Measurements from ENCODE around the gene RNF26.

The RNF26 gene

GRCh38 chr11:119369132-119369925 lies 35.0 kb downstream of the RNF26 start (continued):
- TF ChIP-seq AEBP2 (tag by site-specific recombination; IDR thresholded peaks at IDR 0.05; ENCODE audit: borderline replicate concordance) (no peak), ZNF777 (tag by site-specific recombination; IDR thresholded peaks at IDR 0.05; ENCODE audit: borderline replicate concordance) (no peak), ZNF350 (tag by site-specific recombination; IDR thresholded peaks at IDR 0.05) (no peak), ZNF791 (tag by site-specific recombination; IDR thresholded peaks at IDR 0.05) (no peak), ZBTB6 (tag by site-specific recombination; IDR thresholded peaks at IDR 0.05) (no peak), ZNF132 (tag by site-specific recombination; IDR thresholded peaks at IDR 0.05; ENCODE audit: borderline replicate concordance) (no peak), GLI2 (tag by site-specific recombination; IDR thresholded peaks at IDR 0.05; ENCODE audit: borderline replicate concordance, low read depth) (no peak), ZNF184 (tag by site-specific recombination; IDR thresholded peaks at IDR 0.05) (no peak), ZNF548 (tag by site-specific recombination; IDR thresholded peaks at IDR 0.05) (no peak), ZNF513 (tag by site-specific recombination; IDR thresholded peaks at IDR 0.05) (no peak), ZNF704 (tag by site-specific recombination; IDR thresholded peaks at IDR 0.05) (no peak), KLF1 (tag by site-specific recombination; IDR thresholded peaks at IDR 0.05) (peak; percentile 36; the same call in 1 of the 2 replicates), ZIC2 (tag by site-specific recombination; IDR thresholded peaks at IDR 0.05) (0 out of 2 replicates have a peak, but pooled peaks have one; percentile 30), ZEB2 (tag by site-specific recombination; IDR thresholded peaks at IDR 0.05) (no peak), SCRT2 (tag by site-specific recombination; IDR thresholded peaks at IDR 0.05) (no peak), PBX3 (CRISPR knock-in tag; IDR thresholded peaks at IDR 0.05) (no peak), ZNF239 (tag by site-specific recombination; IDR thresholded peaks at IDR 0.05) (no peak), SALL2 (tag by site-specific recombination; IDR thresholded peaks at IDR 0.05; ENCODE audit: borderline replicate concordance) (no peak), ZNF274 (IDR thresholded peaks at IDR 0.05; ENCODE audit: low read length) (no peak), ZNF274 (tag by site-specific recombination; IDR thresholded peaks at IDR 0.05; ENCODE audit: borderline replicate concordance) (no peak), ZNF266 (tag by site-specific recombination; IDR thresholded peaks at IDR 0.05; ENCODE audit: low read depth) (no peak), PRDM6 (tag by site-specific recombination; IDR thresholded peaks at IDR 0.05) (no peak), ZNF76 (tag by site-specific recombination; IDR thresholded peaks at IDR 0.05; ENCODE audit: borderline replicate concordance, low read depth) (no peak), ZNF341 (tag by site-specific recombination; IDR thresholded peaks at IDR 0.05; ENCODE audit: low read depth) (no peak), ZFHX2 (tag by site-specific recombination; conservative IDR thresholded peaks at IDR 0.05) (peak; percentile 36; the same call in 1 of the 2 replicates), ZNF175 (tag by site-specific recombination; IDR thresholded peaks at IDR 0.05) (no peak), SCRT1 (tag by site-specific recombination; IDR thresholded peaks at IDR 0.05; ENCODE audit: borderline replicate concordance) (no peak), GLIS1 (tag by site-specific recombination; IDR thresholded peaks at IDR 0.05) (peak; percentile 83), ZNF449 (tag by site-specific recombination; IDR thresholded peaks at IDR 0.05) (no peak), ZSCAN30 (tag by site-specific recombination; IDR thresholded peaks at IDR 0.05) (no peak), ZNF133 (tag by site-specific recombination; IDR thresholded peaks at IDR 0.05) (no peak)

Measured in HEK293 (cell line).